GM18909 (cell line): ENCODE results near the gene AP1S2.

Source experiments
- ATAC-seq: cut with Tn5 transposase; IDR thresholded peaks from one replicate; pipeline ENCODE4 v1.9.1; 2021; ENCODE audit warnings: mild to moderate bottlenecking; ENCODE audit not compliant: unreplicated experiment, poor library complexity

AP1S2 gene

GRCh38 chrX:15814771-15815365, 39.7 kb downstream of the AP1S2 start:
- ATAC-seq: no peak

GRCh38 chrX:15813416-15813815, 41.2 kb downstream of the AP1S2 start:
- no peak for ATAC-seq

- no peak for ATAC-seq
Observed at GRCh38 chrX:15812192-15812938, 42.2 kb downstream of the AP1S2 start.

GRCh38 chrX:15808254-15808653, 46.4 kb downstream of the AP1S2 start:
- no peak for ATAC-seq

GRCh38 chrX:15804563-15804962, 50.0 kb downstream of the AP1S2 start:
- no peak for ATAC-seq

- ATAC-seq: no peak
Observed at GRCh38 chrX:15797707-15798106, 56.9 kb downstream of the AP1S2 start.

GRCh38 chrX:15790769-15791290, 63.8 kb downstream of the AP1S2 start:
- ATAC-seq: peak; percentile 32

- peak; percentile 95 for ATAC-seq
Observed at GRCh38 chrX:15789979-15790768, 64.4 kb downstream of the AP1S2 start, which contains the start of gene ZRSR2. TSS of gene ZRSR2 (plus strand) at chrX:15790484. CDS start at chrX:15790496, 12 bp downstream.

GRCh38 chrX:15786915-15787314, 67.7 kb downstream of the AP1S2 start:
- ATAC-seq: no peak

GRCh38 chrX:15785176-15785750, 69.3 kb downstream of the AP1S2 start:
- no peak for ATAC-seq

- peak; percentile 92 for ATAC-seq
Observed at GRCh38 chrX:15781961-15782699, 72.5 kb downstream of the AP1S2 start.
